GM04504 (cell line): ENCODE measurements around the gene SRP68.
A peak's percentile ranks its signal among the peaks of the same experiment; 100 is the strongest.

Experiments
- DNase-seq: peaks from one replicate; pipeline ENCODE4 v3.0.0-alpha.2; 2012; ENCODE audit warnings: low read depth

SRP68 gene

DNA sequence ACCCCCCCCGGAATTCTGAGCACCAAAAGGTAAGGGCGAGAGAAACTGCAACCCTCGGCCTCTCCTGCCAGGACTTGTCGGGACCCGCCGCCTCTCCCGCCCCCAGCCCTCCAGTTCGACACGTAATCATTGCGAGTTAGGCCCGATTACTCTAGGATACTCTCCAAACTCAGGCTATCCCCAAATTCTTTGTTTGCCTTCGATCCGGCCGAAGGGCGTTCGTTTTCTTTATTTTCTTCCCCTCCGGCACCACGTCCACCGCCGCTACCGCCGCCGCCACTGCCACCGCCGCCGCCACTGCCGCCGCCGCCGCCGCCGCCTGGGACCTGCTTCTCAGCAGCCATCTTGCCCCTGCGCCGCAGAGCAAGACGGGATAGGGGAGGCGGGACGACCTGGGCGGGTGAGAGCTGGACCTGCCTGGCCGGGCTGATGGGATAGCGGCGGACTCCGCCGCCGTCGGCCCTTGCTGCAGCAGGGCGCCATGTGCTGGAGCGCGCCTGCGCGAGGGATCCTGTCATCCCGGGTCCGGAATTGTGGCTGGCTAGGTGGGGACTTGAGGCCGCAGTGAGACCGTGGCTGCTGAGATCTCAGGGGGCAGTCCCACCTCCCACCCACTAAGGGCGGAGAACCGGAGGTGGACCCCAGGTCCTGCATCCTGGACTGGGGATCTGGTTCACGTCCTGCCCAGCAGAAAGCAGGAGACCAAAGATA lies at the start of gene SRP68:
Gene SRP68 (minus strand): TSS at position 370 of the 711 bp plus-strand sequence. CDS start 26 bp downstream, at position 344.
- peak; percentile 79 for DNase-seq

DNA sequence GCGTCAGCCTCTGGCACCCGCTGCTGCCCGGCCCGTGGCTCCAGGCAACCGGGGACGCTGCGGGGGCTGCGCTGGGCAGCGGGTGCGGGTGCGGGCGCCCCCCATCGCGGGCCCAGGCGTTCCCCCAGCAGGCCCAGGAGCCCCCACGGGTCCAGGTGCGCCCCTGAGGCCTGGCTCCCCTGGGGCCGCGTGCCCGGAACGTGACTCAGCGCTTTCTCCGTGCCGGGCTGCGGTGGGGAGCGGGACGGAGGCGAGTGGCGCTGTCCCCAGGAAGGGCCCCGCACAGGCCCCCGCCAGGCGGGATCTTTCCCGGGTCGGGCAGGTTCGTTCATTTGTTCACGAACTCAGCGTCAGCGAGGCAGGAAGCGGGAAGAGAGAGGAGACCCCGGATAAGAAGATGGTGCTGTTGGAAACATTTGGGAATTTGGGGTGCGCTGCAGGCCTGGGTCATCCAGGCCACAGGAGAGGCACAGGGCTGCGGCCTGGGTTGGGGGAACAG lies 49.7 kb upstream of the SRP68 start:
- no peak for DNase-seq

DNA sequence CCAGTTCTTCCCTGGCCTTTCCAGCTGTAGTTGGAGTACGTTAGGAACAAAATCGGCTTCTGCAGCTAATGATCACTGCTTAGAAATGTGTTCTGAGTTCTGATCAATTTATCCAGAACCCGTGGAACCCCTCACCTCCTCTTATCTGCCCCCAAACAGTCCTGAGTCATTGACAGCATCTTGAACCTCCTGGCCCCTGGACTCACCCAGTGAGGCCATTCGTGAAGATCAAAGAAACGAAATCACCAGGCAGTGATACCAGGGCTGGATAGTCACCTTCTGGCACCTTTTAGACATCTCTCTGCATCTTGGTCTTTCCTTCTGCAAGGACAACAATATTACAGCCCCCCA lies 48.3 kb upstream of the SRP68 start:
- DNase-seq: no peak

DNA sequence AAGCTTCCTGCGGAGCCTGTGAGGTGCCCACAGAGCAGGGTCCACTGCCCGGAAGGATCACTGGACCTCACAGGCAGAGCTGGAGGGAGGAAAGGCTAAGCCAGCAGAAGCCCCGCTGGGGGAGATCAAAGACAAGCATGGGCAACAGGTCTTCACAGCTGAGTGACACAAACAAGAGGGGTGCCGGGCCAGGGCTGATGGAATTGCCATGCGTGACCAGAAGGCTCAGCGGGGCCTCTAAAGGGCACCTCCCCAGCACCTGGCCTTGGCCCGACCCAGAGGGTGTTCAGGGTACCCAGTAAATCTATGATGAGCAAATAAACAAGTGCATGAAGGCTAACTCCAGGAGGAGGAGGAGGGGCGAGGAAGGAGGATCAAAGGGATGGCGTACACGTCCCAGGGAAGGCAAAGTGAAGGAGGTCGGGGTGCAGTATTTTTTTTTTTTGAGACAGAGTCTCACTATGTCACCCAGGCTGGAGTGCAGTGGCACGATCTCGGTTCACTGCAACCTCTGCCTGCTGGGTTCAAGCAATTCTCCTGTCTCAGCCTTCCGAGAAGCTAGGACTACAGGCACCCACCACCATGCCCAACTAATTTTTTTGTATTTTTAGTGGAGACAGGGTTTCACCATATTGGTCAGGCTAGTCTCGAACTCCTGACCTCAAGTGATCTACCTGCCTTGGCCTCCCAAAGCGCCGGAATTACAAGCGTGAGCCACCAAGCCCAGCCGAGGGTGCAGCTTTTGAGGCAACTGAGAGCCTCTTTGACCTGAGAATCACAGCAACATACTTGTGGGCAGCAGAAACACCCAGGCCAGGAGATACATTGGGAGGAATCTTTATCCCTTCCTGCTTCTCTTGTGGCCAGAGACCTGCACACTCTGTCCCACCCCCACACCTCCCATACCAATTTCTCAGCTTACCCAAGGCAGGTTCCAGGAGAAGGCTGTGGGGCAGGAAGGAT lies 47.4 kb upstream of the SRP68 start:
- no peak for DNase-seq

DNA sequence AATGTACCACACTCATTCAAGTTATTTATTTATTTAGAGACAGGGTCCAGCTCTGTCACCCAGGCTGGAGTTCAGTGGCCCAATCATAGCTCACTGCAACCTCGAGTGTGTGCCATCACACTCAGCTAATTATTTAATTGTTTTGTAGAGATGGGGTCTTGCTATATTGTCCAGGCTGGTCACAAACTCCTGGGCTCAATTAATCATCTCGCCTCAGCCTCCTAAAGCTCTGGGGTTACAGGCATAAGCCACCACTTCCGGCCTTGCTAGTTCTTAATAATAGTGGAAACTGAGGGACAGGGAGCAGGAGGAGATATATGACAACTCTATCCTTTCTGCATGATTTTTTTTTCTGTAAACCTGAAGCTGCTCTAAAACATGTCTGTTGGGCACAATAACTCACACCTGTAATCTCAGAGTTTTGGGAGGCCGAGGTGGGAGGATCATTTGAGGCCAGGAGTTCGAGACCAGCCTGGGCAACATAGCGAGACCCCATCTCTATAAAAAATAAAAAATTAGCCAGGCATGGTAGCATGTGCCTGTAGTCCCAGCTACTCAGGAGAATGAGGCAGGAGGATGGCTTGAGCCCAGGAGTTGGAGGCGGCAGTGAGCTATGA lies 42.9 kb upstream of the SRP68 start:
- DNase-seq: no peak

DNA sequence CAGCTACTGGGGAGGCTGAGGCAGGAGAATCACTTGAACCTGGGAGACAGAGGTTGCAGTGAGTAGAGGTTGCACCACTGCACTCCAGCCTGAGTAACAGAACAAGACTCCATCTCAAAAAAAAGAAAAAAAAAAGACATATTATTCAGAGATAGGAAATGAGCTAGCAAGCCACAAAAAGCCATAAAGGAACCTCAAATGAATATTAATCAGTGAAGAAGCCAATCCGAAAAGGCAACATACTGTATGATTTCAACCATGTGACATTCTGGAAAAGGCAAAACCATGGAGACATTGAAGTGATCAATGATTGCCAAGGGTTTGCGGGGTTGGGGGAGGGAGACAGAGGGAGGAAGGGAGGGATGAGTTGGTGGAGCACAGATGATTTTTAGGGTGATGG lies 39.6 kb upstream of the SRP68 start:
- no peak for DNase-seq

DNA sequence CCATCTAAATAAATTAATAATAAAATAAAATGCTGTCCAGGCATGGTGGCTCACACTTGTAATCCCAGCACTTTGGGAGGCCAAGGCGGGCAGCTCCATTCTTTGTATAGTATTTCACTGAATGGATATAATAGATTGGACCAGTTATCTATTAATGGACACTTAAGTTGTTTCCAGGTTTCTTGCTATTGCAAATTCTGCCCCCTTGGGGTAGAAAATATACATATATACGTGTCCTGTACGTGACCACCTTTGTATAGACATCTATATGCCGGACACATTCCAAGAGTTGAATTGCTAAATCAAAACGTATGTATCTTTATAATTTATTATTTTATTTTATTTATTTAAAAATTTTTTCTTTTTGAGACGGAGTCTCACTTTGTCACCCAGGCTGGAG lies 35.2 kb upstream of the SRP68 start:
- DNase-seq: no peak

DNA sequence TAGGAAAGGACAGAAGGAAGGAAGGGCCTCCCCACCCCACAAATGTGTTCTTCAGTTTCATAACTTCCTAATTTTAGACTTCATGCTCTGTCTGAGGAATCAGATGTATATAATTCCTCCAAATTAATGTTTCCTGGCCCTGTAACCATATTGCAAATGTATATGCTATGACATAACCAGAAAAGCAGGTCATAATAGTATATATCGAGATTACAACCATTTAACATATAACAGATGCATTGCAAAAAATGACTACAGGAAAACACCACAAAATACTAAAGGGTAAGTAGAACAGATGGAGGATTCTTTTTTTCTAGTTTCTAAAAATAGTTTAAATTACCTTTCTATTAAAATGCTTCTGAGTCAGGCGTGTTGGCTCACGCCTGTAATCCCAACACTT lies 34.4 kb upstream of the SRP68 start:
- no peak for DNase-seq

DNA sequence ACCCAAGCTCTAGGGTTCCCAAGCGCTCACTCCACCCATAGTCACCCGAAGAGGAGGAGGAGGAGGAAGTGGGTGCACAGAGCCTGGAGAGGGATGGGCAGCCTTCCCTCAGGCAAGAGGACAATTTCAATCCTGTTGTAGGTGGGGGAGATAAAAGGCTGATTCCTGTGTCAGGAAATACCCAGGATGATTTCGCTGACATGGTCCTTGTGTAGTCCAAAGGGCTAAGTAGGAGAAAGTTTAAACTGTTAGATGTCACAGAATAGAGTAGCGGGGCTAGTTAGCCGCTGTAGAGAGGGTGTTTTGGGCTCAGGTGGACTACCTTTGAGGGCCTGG lies 32.5 kb upstream of the SRP68 start:
- no peak for DNase-seq

DNA sequence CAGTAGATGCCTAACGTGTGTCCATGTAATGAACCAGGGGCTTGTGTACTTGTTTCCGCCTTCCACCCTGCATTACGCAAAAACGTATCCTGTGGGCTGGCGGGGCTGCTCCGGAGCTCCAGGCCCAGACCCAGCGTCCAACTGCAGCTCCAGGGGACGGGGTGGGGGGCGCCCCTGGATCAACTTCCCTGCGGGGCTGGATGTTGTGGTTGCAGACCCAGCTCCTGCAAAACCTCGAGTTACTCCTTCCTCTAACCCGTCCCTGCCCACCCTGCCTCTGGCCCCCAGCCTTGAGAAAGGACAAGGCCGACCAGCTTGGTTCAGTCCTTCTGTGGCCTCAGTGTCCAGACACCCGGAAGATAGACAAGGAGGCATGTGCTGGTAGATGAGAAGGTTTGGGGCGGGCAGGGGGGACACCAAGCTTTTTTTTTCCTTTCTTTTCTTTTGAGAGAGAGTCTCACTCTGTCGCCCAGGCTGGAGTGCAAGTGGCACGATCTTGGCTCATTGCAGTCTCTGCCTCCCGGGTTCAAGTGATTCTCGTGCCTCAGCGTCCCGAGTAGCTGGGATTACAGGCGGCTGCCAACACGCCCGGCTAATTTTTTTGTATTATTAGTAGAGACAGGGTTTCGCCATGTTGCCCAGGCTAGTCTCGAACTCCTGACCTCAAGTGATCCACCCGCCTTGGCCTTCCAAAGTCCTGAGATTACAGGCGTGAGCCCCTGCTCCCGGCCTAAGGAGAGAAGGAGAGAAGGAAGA lies 32.0 kb upstream of the SRP68 start:
- no peak for DNase-seq

DNA sequence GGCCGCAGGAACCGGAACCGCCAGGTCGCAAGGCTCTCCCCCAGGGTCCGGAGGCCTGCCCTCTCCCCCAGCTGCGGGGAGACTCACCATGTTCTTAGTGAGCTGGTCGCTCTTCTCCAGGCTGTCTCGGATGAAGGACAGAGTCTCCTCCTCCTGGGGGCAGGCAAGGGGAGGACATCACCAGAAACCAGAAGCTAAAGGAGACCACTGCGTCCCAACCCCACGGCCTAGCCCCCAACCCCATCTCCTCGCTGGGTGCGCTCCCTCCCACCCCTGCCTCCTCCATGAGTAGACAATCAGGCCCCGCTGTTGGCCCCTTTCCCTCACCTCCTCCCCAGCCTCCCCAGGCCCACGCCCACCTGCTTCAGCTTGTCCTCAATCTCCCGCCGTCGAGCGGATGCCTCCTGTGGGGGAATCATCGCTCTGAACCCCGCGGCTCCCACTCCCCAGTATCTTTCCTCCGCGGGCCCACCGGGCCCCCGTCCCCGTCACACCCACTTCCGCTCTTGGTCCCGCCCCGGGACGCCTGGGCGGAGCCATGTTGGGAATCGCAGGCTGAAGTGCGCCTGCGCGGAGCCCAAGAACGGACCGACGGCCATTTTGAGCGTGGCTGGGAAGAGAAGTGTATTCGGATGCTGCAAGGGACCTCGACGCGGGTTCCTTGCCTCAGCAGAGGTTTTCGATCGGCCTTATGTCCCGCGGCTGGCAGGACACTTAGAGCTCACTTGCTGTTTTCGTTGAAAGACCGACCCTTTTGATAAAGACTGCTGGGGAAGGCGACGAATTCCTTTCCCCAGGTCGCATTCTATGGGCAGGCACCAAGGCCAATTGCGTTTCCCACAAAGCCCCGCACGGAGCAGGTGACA lies 31.2 kb upstream of the SRP68 start, which contains the start of gene EXOC7:
Gene EXOC7 (minus strand): TSS at position 514 of the 866 bp plus-strand sequence. CDS start 95 bp downstream, at position 419.
- DNase-seq: peak; percentile 82

DNA sequence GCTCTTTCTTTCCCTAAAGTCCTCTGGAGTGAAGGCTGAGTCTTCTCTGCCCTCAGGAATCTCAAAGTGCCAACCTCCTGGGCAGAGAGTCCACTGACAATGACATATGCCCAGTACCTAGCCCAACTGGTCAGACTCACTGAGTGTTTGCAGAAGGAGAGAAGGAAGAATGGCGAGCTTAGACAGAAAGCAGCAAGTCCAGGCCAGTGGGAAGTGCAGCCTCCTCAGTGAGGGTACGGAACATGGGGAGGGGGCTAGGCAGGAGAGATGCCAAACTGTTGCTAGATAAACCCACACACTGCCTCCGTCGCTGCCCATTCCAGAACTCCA lies 30.6 kb upstream of the SRP68 start:
- no peak for DNase-seq

DNA sequence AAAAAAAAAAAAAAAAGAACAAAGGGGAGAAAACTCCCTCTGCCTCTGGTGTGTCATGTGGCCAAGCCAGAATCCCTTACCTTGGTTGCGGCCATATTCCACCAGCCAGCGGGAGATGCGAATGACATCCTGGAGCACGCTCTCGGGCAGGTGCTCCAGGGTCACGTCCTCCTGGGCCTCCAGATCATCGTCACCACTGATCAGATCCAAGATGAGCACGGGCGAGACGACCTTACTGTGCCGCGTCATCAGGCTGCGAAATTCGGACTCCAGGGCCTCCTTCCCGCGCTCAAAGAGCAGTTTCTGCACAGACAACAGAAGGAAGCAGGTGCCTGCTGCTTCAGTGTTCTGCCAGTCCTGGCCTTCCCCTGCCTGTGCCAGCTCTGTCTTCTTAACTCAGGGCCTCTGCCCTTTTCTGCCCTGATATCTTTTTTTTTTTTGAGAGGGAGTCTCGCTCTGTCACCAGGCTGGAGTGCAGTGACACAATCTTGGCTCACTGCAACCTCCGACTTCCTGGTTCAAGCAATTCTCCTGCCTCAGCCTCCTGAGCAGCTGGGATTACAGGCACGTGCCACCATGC lies 25.5 kb upstream of the SRP68 start:
- DNase-seq: no peak

DNA sequence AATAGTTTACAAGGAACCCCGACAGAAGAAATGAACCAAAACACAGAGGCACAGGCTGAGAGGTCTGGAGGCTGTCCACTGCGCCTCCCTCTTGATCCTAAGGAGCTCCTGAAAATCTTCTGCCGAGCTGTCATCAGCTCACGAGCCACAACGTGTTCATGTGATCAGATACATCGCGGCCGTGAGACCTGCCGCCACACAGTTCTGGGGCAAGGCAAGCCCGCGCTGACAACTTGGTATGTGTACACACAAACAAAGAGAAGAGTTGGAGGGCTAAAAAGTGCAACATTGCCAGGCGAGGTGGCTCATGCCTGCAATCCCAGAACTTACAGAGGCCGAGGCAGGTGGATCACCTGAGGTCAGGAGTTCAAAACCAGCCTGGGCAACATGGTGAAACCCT lies 23.6 kb upstream of the SRP68 start:
- DNase-seq: no peak

DNA sequence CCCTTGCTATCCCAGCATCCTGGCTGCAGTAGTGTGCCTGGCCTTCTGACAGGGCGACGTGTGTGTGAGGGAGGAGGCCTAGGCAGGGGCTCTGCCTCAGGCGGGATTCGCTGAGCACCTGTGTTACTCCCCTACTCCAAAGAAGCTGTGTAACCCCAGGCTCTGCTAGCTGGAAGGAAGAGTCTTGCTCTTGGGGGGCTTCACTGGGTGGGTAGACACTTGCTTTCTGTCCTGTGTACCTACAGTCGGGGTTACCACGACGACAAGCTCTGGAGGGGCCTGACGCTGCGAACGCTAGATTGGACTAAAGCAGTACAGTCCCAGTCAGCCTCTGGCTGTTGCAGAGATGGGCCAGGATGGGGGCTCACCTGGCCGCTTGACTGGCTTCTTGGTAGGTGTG lies 21.7 kb upstream of the SRP68 start:
- no peak for DNase-seq

DNA sequence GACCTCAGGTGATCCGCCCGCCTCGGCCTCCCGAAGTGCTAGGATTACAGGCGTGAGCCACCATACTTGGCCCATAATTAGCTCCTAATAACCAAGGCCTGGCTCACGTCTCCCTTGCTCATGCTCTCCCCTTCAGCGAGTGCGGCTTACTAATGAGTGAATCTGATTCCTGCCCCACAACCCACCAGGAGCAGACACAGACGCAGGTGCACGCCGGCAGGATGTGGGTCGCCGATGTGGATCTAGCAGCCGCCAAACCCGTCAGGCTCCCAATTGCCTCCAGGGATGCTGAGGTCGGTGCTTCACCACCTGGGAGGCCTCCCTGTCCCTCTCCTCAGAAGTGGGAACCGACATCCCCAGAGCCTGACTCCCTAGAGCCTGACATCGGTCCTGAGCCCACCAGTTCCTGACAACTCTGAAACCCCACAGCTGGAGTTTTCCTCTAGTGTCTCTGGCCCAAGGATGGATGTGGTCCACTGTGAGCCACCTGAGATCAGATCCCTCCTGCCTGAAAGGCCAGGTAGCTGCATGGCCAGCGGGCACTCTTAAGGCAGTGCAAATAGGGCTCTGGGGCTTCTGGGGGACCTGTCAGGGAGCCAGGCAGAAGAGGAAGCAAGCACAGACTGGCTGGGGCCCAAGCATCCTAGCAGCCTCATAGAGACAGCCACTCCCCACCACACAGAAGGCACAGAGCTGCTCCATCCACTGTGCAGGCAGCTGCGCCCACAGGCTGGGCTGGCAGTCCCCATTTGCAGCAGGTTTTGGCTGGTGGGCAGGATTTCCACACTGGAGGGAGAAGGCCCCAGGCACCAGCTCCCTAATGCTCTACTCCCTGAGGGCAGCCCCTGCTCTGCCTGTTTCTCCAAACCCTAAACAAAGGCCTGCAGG lies 20.5 kb upstream of the SRP68 start:
- no peak for DNase-seq

DNA sequence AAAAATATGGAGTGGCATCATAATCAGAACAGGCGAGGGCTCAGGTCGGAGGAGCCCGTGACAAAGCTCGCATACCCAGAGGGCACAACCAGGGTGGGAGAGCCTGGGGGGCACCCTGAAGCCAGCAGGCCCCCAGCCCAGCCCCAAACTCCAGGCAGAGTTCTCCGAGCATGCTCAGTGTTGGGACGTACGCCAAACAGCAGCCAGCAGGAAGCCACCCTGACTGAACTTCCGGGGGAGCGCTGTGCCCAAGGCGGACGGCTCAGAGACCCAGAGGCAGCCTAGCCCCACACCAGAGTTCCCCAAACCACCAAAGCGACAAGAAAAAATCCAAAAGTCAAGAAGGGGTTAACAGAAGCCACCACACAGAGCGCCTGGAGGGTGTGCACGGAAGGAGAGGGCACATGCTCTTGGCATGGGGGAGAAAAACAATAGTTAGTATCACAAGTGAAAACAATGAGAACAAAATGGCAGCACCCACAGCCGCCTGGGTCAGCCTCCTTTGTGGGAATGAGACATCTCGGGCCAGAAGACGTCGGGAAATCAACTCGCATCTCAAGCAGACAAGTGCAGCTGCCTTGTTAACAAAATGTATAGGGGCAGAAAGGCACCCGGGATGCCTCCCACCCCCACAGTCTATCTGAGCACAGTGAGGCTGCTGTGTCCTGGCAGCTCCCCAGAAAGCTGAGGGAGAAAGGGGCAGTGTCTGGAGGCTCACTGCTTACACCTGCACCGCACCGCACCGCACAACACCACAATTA lies 19.4 kb upstream of the SRP68 start:
- DNase-seq: no peak

DNA sequence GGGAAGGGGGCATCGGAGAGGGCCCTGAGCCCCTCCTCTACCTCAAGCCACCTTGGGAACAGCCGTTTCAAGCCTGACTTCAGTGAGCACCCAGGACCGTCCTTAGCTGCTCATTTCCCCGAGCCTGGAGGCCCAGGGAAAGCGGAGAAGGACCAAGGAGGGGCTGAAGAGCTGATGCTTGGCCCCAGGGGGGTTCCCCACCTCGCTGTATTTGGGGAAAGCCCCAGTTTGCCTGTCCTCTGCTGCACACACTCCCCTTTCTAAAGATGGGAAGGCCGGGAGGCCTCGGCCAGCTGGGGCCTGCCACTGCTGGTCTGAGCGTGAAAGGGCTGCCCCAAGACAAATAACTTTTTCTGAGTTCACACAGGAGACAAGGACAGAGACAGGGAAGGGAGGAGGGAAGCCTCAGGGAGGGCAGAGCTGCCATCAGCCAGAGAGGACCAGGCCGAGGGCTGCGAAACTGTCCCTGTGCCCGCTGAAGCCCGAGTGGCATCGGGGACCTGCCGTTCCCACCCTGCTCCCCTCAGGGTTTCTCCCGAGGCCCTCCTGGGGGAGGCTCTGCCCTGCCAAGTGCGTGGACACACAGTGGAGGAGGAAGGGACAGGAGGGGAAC lies 18.3 kb upstream of the SRP68 start:
- no peak for DNase-seq
